WTC11 (cell line): ENCODE measurements around the gene CCDC170.

Experiments
- EMX1 ChIP-seq: fragments of 250-450 bp; sonication (Bioruptor Pico); IDR thresholded peaks from 2 replicates; pipeline ENCODE4 v1.8.0; 2021; ENCODE audit warnings: mild to moderate bottlenecking
- TF ChIP-seq, protein P1 (sequence below): sonication (generic); formaldehyde crosslinking; IDR thresholded peaks from 2 replicates; pipeline ENCODE4 v1.8.1; 2022; ENCODE audit warnings: mild to moderate bottlenecking, moderate library complexity, missing genetic modification reagents

DNA sequence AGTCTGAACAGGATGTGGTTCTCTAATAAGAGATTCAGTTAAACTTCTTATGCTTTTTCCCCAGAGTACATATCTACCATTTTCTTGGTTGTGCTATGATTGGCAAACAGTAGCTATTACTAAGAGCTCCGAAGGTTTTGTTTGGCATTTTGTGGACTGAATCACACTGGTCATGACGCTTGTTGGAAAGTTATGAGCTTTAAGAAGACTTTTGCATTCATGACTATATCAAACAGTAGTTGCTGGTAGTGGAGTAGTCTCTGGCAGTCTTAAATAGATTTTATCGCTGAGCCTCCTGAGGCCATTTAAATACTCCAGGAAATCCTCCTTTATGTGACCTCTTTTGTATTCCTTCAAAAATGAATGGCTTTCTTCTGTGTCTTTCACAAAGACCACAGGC lies 40.8 kb downstream of the CCDC170 start:
- no peak for TF ChIP-seq EMX1 (CRISPR knock-in tag)
- TF ChIP-seq, protein P1, sequence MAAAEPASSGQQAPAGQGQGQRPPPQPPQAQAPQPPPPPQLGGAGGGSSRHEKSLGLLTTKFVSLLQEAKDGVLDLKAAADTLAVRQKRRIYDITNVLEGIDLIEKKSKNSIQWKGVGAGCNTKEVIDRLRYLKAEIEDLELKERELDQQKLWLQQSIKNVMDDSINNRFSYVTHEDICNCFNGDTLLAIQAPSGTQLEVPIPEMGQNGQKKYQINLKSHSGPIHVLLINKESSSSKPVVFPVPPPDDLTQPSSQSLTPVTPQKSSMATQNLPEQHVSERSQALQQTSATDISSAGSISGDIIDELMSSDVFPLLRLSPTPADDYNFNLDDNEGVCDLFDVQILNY (CRISPR knock-in tag) = no peak
